Stimulated activated CD4-positive, alpha-beta T cell treated with anti-CD3 and anti-CD28 coated beads, Interleukin-2, amount 100 ng/mL, for 48 hours (primary cell): ENCODE measurements around the gene ZNF473.

Source experiments
- DNase-seq, 2 donors: peaks; one replicate each; pipeline ENCODE4 v3.0.0-alpha.2; 2020

The ZNF473 gene

GRCh38 chr19:50025794-50026549, at the start of gene ZNF473:
ZNF473 (plus strand) TSS chr19:50026005; CDS start chr19:50031083, 5,078 bp downstream.
- peak; percentile 80 for DNase-seq

GRCh38 chr19:49976496-49976895, 49.3 kb upstream of the ZNF473 start:
- DNase-seq, result no peak

GRCh38 chr19:49977076-49977475, 48.7 kb upstream of the ZNF473 start:
- no peak for DNase-seq

GRCh38 chr19:49977881-49978280, 47.9 kb upstream of the ZNF473 start:
- no peak for DNase-seq

GRCh38 chr19:49978324-49978723, 47.5 kb upstream of the ZNF473 start:
- DNase-seq, result no peak

GRCh38 chr19:49981603-49982593, 43.9 kb upstream of the ZNF473 start:
- DNase-seq, result no peak

GRCh38 chr19:49983645-49984229, 42.1 kb upstream of the ZNF473 start:
- DNase-seq, result peak; percentile 84 to 86

GRCh38 chr19:49984491-49984890, 41.3 kb upstream of the ZNF473 start:
- DNase-seq, result no peak

GRCh38 chr19:49985871-49986270, 39.9 kb upstream of the ZNF473 start:
- DNase-seq, result no peak

- no peak for DNase-seq
Observed at GRCh38 chr19:49986354-49986753, 39.5 kb upstream of the ZNF473 start.

GRCh38 chr19:49987159-49987698, 38.6 kb upstream of the ZNF473 start:
- DNase-seq, result peak; percentile 74 to 76

- no peak for DNase-seq
Observed at GRCh38 chr19:49988007-49988406, 37.8 kb upstream of the ZNF473 start.

GRCh38 chr19:49988433-49988832, 37.4 kb upstream of the ZNF473 start:
- DNase-seq, result peak in 1 of 2 donors; percentile 23

GRCh38 chr19:49997709-49998108, 28.1 kb upstream of the ZNF473 start:
- no peak for DNase-seq

GRCh38 chr19:49999371-50000010, 26.3 kb upstream of the ZNF473 start:
- no peak for DNase-seq

- no peak for DNase-seq
Observed at GRCh38 chr19:50000038-50000840, 25.6 kb upstream of the ZNF473 start.

- no peak for DNase-seq
Observed at GRCh38 chr19:50000841-50001557, 24.8 kb upstream of the ZNF473 start.

GRCh38 chr19:50001775-50002174, 24.0 kb upstream of the ZNF473 start:
- DNase-seq, result no peak

GRCh38 chr19:50002386-50002960, 23.3 kb upstream of the ZNF473 start:
- DNase-seq, result no peak

- DNase-seq, result no peak
Observed at GRCh38 chr19:50003254-50003788, 22.5 kb upstream of the ZNF473 start.
